ENCODE measurements around the gene WFS1. TPM values are rescaled to one million over a fixed set of nuclear protein-coding genes. Genes with fewer than 3 reads are reported as not detected.

Gene WFS1
- total RNA-seq, 1 experiment from 2014 or later, result 9.3 TPM

DNA sequence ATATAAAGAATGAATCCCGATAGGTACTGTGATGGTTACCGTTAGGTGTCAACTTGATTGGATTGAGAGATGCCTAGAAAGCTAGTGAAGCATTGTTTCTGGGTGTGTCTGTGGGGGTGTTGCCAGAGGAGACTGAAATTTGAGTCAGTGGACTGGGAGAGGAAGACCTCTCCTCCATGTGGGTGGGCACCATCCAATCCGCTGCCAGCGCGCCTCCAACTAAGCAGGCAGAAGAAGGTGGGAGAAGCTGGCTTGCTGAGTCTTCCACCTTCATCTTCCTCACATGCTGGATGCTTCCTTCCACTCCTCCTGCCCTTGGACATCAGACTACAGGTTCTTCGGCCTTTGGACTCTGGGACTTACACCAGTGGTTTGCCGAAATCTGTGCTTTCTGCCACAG, 40.1 kb downstream of the WFS1 start:
- DNase-seq (ENCODE audit: low spot score), result no peak
- in situ Hi-C loops (cut with HindIII; ENCODE audit: low sequenced_read_pairs), result no loop called here

DNA sequence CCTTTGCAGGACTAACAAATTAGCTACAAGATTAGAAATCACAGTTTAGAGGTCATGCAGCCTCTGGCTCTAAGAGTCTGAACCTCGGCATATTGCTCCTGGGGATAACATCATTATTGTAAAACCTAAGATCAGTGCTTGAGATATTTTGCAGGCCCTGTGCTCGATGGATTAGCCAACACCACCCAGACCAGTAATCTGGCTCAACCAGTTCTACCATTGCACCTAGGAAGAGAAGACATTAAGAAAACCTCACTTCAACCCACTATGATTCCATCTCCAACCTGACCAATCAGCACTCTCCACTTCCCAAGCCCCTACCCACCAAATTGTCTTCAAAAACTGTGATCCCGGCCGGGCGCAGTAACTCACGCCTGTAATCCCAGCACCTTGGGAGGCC, 43.6 kb downstream of the WFS1 start:
- in situ Hi-C loops (cut with HindIII; ENCODE audit: low sequenced_read_pairs), result no loop called here
- no peak for DNase-seq (ENCODE audit: low spot score)

DNA sequence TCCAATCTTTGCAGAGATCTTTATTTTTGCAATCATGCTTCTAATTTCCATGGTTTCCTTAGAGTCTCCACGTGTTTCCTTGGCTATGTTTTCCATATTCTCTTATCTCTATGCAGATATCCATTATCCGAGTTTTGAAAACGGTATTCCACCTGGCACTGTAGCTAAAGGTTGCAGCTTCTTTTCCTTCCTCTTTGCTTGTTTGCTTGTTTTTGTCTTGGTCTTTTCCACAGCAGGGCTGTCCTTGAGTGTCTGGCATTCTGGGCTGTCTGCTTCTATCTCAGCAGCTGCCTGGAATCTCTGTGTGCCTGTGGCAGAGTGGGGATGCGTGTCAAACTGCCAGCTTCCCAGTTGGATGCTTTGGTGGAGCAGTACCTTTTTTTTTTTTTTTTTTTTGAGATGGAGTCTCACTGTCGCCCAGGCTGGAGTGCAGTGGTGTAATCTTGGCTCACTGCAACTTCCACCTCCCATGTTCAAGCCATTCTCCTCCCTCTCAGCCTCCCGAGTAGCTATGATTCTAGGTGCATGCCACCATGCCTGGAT, 46.9 kb downstream of the WFS1 start:
- in situ Hi-C loops (cut with HindIII; ENCODE audit: low sequenced_read_pairs), result no loop called here
- peak; percentile 44 for DNase-seq (ENCODE audit: low spot score)

DNA sequence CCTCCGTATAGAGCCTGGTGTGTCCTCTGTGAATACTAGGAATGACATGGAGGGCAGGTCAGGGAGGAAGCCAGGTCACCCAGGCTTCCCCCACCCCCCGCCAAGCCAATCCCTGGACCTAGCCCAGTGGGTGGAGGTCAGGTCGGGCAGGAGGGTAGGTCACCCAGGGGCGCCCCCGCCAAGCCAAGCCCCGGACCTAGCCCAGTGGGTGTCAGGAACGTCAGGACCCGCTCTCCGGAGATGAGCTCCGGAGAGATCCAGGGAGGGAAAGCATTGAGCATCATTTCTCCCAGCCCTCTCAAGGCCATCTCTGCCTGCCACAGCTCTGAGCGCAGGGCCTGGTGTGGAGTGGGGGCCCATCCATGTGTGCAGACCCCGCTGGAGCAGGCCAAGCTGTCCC, 48.6 kb downstream of the WFS1 start:
- no peak for DNase-seq (ENCODE audit: low spot score)
- in situ Hi-C loops (cut with HindIII; ENCODE audit: low sequenced_read_pairs), result no loop called here

DNA sequence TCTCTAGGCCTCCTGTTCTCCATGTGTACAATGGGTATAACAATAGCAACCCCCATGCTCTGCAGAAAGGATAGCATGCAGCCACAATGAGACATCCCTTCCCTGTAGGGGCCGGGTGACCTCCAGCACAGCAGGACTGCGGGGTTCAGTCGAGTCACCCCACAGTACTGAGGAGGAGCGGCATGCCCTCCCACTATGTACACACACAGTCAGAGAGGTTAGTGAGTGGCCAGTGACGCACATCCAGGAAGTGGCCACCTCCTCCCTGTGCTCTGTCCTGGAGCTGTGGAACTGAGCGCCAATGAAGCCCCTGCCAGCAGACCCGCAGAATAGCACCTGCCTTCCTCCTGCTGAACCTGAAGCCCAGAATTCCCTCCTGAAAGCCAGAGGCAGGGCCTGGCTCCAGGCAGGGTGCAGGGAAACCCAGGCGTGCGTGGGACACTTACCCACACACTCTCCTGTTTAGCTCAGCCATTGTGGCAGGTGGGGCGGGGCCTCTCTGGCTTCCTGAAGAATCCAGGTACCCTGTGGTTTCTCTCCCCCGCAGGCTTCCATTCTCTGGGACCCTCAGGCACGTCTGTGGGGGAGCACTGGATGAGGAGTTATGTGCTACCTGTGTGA, 50.0 kb downstream of the WFS1 start:
- DNase-seq (ENCODE audit: low spot score), result no peak
- in situ Hi-C loops (cut with HindIII; ENCODE audit: low sequenced_read_pairs), result no loop called here

DNA sequence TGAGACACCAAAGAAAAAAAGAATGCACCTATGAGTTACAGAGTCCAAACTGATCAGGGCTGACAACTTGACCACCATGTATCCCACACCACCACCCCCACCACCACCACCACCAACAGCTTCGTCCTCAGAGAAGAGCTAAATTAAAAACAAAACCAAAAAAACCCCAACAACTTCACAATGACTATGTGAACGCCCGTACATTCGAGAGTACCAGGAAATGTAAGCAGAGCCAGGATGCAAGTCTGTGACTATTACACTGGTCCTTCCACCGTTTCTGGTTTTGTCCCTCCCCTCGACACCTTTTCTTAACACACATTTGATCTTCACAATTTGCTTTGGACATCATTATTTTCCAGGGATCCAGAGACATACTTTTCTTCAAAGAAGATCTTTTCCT, 51.0 kb downstream of the WFS1 start:
- in situ Hi-C loops (cut with HindIII; ENCODE audit: low sequenced_read_pairs), result no loop called here
- no peak for DNase-seq (ENCODE audit: low spot score)

DNA sequence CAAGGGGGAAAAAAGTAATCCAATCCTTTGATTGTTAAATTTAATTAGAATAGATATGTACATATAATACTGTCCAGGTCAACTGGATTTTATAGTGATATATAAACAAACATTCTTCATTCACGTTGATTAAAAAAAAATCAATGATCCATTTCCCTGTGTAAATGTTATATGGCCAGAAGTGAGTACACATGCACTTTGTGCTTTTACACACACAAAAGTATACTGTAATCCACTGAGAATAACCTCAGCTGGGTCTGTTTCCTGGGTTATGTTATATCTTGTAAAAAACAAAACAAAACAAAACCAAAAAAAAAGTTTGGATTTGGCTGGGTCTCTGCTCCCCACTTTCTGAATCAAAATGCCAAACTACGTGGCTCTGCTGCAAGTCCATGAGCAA, 51.7 kb downstream of the WFS1 start:
- DNase-seq (ENCODE audit: low spot score), result no peak
- in situ Hi-C loops (cut with HindIII; ENCODE audit: low sequenced_read_pairs), result no loop called here

DNA sequence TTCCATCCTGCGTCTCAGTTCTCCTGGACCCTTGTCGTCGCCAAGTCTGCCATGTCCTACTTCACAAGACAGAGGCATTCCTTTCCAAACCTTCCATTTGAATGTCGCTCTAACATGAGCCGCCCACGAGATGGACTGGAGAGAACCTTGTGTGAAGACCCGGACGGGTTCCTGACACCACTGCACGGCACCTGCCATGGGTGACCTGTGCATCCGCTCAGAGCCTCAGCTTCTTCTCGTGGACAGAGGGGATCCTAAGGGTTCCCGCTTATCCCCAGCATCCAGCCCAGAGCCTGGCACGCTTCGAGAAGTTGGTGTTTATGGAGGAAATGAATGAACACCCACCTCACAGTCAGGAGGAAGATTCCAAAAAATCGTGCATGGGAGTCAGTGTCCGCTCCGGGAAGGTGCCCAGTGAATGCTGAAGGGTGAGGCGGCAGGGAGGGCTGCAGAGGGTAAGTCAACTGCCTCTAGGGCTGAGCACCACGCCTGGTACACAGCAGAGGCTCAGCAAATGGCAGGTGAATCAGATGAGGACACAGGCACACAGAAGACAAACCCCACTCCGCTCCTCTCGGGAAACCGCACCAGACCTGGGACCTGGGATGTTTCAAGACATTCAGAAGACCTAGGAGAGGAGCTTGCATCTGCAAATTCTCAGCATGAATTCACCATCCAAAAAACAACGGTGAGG, 52.6 kb downstream of the WFS1 start:
- DNase-seq (ENCODE audit: low spot score), result no peak
- in situ Hi-C loops (cut with HindIII; ENCODE audit: low sequenced_read_pairs), result no loop called here

DNA sequence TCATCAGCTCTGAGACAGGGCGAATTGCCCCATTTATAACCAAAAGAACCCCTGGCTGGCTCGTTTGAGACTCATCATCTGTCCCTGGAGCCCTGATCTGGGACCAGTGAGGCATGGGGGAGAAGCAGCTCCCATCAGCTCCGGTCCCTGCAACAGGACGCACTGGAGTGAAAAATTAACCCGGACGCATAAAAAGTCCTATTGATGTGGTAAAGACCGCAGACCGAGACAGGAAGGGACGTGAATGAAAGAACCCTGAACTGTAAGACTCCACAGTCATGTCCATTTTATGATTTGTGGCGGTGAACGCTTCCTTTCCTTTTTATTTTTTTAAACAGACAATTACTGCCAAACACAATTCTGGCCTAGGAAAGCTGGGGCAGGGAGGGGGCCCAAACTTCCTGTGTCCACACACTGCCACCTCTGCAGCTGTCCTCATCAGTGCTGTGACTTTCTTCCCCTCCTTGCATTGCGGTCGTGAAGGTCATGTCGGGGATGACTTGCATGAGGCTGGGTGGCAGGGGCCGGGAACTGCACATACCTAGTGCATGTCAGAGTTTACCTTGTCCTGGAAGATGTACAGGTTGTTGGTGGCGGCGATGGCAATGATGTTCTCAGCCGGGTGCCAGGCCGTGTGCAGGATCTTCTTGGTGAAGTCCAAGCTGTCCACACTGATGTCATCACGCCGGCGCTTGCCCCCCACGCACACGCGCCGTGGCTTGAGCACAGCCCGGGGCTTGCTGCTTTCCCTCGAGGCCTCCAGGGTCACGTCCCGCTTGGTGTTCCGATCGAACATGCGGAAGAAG, 53.3 kb downstream of the WFS1 start:
- in situ Hi-C loops (cut with HindIII; ENCODE audit: low sequenced_read_pairs), result no loop called here
- no peak for DNase-seq (ENCODE audit: low spot score)

DNA sequence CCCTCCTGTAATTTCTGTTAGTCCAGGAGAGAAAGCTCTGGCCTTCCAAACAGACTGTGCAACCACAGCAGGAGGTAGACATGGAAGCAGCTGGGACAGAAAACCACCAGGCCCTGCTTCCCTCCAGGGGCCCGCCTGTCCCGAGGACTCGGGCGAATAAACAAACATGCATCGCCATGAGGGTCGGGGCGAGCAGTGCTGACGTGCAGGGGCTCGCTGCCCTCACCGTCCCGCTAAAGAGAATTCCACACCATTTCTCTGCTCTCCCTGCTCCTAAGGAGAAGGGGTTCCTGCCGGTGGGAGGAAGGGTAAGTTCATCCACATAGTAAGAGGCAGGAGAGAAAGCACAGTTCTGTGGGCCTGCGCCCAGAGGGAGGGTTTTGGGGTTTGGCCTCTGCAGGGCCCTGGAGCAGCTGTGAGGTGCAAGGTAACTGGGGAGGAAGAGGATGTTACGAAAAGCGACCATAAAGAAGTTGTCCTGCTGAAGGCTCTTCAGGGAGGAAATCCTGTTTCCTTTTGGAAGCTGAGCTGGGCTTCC, 54.9 kb downstream of the WFS1 start:
- in situ Hi-C loops (cut with HindIII; ENCODE audit: low sequenced_read_pairs), result no loop called here
- no peak for DNase-seq (ENCODE audit: low spot score)

DNA sequence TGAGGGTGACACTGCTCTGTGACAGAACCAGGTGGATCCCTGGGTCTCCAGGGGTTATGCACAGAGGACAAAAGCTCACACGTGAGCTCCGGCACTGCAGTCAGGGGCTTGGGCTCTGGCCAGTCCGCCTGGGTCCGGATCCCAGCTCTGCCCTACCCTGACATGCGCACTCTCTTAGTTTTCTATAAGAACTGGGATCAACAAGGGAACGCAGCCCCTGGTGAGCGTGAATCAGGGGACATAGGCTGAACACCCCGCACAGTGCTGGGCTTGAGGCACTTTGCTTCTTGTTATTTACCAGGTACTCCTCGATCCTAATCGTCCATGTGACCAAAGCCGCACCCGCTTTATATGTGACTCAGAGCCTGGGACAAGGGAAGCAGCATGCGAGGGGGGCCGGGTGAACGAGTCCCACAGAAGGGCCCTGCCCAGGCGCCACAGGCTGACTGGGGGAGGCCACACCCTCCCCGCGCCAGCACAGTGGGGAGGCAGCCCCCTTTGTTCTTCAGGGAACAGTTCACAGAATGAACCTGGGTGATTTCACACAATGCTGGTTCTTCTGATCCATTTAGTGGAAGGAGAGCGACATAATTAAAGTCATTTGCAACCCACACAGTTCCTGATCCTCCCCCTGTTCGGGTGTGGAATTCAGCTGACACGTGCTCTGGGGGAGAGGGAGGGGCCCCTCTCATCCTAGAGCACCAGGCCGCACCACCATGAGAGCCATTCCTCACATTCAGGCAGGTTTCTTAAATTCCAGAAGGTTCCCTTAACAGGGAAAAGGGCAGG, 55.5 kb downstream of the WFS1 start:
- no peak for DNase-seq (ENCODE audit: low spot score)
- in situ Hi-C loops (cut with HindIII; ENCODE audit: low sequenced_read_pairs), result no loop called here

DNA sequence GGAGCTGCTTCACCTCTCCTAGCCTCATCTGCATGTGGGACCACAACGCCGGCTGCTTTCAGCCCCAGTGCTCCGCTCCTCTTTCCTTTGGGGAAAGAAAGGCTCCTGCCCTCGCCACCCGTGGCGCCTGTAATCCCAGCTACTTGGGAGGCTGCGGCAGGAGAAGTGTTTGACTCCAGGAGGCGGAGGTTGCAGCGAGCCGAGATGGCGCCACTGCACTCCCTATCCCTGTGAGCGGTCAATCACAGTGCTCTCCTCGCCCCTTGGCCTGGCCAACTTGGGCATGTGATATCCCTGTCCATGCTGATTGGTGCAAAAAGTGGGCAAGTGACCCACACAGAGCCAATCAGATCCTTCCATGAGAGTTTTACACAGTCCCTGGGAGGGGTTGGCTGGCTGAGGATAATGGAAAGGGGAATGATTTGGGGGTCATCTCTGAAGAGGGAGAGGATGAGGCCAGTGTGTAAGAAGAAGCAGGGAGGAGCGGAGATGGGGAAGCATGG, 56.2 kb downstream of the WFS1 start:
- in situ Hi-C loops (cut with HindIII; ENCODE audit: low sequenced_read_pairs), result no loop called here
- DNase-seq (ENCODE audit: low spot score), result no peak

DNA sequence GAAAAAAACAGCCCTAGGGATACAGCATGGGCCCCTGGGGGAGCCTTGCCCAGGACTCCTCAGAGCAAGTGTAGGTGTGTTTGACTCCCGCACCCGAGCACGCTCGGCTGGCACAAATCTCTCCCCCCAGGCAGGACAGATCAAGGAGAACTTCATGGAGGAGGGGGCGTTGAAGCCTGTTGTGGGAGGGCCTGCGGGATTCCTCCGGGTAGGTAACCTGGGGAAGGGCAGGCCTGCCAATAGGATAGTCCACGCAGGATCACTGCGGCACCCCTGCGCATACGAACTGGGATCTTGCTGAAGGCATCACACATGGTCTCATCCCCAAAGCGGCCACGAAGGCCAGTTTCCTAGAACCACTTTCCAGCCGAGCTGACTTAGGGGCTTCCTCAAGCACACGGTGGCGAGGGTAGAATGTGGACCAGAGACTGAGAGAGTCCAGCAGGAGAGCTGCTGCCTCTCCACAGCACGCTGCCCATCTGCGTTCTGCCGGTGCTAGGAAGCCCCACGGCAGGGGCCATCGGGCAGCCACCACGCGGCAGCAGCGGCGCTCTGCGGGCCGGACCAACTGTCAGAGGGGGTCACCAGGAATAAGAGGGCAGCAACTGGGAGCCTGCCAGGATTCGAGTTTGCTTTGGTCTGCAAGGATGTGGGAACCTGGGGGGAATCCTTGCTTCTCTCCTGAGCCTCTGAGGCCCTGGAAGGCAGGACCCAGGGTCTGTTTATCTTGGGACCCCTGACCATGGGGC, 56.8 kb downstream of the WFS1 start:
- in situ Hi-C loops (cut with HindIII; ENCODE audit: low sequenced_read_pairs), result no loop called here
- no peak for DNase-seq (ENCODE audit: low spot score)

DNA sequence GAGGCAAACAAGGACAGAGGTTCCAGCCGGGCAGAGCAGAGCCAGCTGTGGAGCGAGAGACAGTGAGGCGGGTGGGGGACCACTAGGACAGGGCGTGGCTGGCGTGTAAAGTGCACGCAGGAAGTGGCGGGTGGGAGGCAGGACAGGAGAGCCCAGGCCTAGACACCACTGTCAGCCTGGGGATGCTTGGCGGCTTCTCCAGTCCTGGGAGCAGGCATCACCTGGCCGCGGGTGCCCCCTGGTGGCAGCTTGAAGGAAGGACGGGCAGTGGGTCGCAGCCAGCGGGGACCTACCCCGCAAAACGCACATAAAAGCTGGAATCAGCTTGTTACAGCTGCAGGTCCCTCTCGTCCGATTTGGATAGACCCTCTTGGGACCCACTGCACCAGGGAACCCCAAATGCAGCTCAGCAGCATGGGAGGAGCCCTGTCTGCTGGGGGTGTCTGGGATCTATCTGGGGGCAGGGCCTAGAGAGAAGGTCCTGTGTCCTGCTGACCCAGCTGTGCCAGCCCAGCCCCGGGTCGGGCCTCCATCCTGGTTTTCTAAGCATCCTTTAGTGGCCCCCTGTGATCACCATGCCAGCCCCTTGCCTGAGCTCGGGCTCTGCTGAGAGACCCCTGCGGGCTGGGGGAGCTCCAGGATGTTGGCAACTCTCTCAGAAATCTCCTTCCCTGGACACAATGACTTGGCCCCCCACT, 57.7 kb downstream of the WFS1 start:
- peak; percentile 81 for DNase-seq (ENCODE audit: low spot score)
- in situ Hi-C loops (cut with HindIII; ENCODE audit: low sequenced_read_pairs), result no loop called here

DNA sequence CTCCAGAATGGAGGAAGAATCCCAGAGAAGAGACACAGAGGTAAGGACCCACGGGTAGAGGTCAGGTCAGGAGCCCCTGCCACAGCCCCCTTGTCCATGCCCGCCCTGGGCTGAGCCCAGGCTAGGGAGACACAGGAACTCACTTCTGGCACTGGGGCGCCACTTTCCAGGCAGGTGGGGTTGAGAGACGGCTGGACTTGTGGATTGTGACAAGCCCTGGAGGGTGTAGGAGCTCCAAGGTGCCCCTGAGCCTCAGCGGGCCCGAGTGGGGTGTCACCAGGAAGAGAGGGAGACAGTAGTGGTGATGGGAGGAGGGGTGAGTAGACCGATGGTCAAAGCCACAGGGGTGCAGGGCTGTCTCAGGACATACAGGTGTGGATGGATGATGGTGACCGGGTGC, 58.9 kb downstream of the WFS1 start:
- DNase-seq (ENCODE audit: low spot score), result no peak
- in situ Hi-C loops (cut with HindIII; ENCODE audit: low sequenced_read_pairs), result no loop called here

DNA sequence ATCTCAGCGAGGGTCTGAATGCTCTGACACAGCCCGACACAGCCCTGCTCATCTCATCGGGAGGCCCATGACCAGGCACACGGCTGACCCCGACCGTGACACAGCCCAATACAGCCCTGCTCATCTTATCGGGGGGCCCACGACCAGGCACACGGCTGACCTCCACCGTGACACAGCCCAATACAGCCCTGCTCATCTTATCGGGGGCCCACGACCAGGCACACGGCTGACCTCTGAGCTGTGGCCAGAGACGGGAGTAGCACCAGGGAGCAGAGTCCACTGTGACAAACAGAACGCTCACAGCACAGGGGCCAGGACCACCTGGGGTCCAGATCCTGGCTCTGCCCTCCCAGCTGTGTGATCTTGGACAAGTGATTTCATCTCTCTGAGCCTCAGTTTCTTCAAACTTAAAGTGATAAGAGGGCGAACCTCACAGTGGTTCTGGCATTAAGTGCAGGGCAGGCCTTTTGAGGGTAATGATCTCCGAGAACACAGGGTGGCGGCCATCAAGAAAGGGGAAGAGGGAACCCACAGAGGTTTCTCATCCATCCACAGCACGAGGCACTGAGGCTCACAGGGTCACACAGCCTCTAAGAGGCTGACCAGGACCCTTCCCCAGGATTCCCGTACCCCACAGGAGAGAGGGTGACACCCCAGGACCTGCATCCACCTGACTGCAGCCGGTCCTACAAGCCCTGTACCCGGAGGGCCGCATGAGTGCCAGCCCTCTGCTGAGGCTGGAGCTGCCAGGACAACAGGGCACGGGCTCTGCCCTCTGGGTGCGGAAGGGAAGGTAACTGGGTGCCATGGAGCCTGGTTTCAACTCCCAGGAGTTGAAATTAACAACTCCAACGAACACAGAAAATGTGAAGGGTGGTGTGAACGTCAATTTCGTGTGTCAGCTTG, 60.1 kb downstream of the WFS1 start:
- DNase-seq (ENCODE audit: low spot score), result no peak
- in situ Hi-C loops (cut with HindIII; ENCODE audit: low sequenced_read_pairs), result no loop called here

DNA sequence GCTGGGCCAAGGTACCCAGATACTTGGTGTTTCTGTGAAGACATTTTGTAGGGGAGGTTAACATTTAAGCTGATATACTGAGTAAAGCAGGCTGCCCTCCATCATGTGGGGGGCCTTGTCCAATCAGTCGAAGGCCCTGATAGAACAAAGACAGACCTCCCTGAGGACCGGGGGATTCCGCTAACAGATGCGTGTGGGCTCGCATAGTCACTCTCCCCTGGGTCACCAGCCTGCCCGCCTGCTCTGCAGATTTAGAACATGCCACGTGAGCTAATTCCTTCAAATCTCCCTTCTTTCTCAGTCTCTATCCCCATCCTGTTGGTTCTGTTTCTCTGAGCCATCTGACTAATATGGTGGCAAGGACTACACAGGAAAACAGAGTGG, 60.7 kb downstream of the WFS1 start:
- in situ Hi-C loops (cut with HindIII; ENCODE audit: low sequenced_read_pairs), result no loop called here
- DNase-seq (ENCODE audit: low spot score), result no peak
